Measurements from ENCODE around the gene WBP4.
A peak's percentile ranks its signal among the peaks of the same experiment; 100 is the strongest.
"Not testable (repeated sequence)": the region's sequence is repeated elsewhere in the genome, so short reads cannot be mapped to it uniquely, and the experiment has no call there.

WBP4 gene

GRCh38 chr13:41061075-41061913, at the start of gene WBP4:
TSS of gene WBP4 (plus strand) at chr13:41061509. CDS start at chr13:41061674, 165 bp downstream.
- peak; percentile 89 for DNase-seq (ENCODE audit: low spot score)

GRCh38 chr13:41012536-41012935, 48.8 kb upstream of the WBP4 start:
- no peak for DNase-seq (ENCODE audit: low spot score)

GRCh38 chr13:41013835-41014234, 47.5 kb upstream of the WBP4 start:
- DNase-seq (ENCODE audit: low spot score): no peak

GRCh38 chr13:41015920-41016319, 45.4 kb upstream of the WBP4 start:
- DNase-seq (ENCODE audit: low spot score): no peak

GRCh38 chr13:41017159-41017558, 44.1 kb upstream of the WBP4 start:
- DNase-seq (ENCODE audit: low spot score): peak; percentile 39

GRCh38 chr13:41017817-41018601, 43.3 kb upstream of the WBP4 start:
- peak; percentile 37 for DNase-seq (ENCODE audit: low spot score)

- DNase-seq (ENCODE audit: low spot score): no peak
These were observed 42.7 kb upstream of the WBP4 start for GRCh38 chr13:41018602-41018948.

GRCh38 chr13:41019011-41019487, 42.3 kb upstream of the WBP4 start, which contains the start of gene ELF1:
TSS of gene ELF1 (minus strand) at chr13:41019316. CDS start at chr13:40982054, 37,262 bp downstream.
- peak; percentile 83 for DNase-seq (ENCODE audit: low spot score)

- DNase-seq (ENCODE audit: low spot score): no peak
These were observed 41.5 kb upstream of the WBP4 start for GRCh38 chr13:41019578-41020347.

GRCh38 chr13:41025518-41025917, 35.8 kb upstream of the WBP4 start:
- DNase-seq (ENCODE audit: low spot score): no peak

- DNase-seq (ENCODE audit: low spot score): no peak
These were observed 34.5 kb upstream of the WBP4 start for GRCh38 chr13:41026788-41027187.

- DNase-seq (ENCODE audit: low spot score): no peak
These were observed 33.3 kb upstream of the WBP4 start for GRCh38 chr13:41028051-41028450.

GRCh38 chr13:41029629-41030028, 31.7 kb upstream of the WBP4 start:
- DNase-seq (ENCODE audit: low spot score): peak; percentile 32

- no peak for DNase-seq (ENCODE audit: low spot score)
These were observed 28.5 kb upstream of the WBP4 start for GRCh38 chr13:41032691-41033376.

GRCh38 chr13:41034382-41034781, 26.9 kb upstream of the WBP4 start:
- no peak for DNase-seq (ENCODE audit: low spot score)

- no peak for DNase-seq (ENCODE audit: low spot score)
These were observed 26.4 kb upstream of the WBP4 start for GRCh38 chr13:41034881-41035280.

GRCh38 chr13:41036557-41036956, 24.8 kb upstream of the WBP4 start:
- DNase-seq (ENCODE audit: low spot score): not testable (repeated sequence)

GRCh38 chr13:41039746-41040145, 21.6 kb upstream of the WBP4 start:
- no peak for DNase-seq (ENCODE audit: low spot score)

- no peak for DNase-seq (ENCODE audit: low spot score)
These were observed 20.6 kb upstream of the WBP4 start for GRCh38 chr13:41040584-41041334.

- DNase-seq (ENCODE audit: low spot score): not testable (repeated sequence)
These were observed 18.9 kb upstream of the WBP4 start for GRCh38 chr13:41042419-41042818.

- no peak for DNase-seq (ENCODE audit: low spot score)
These were observed 12.7 kb upstream of the WBP4 start for GRCh38 chr13:41048640-41049039.

Measured in CD4-positive, alpha-beta T cell treated with Interleukin-15 for 4 hours (primary cell).